Progenitor cell of endocrine pancreas (in vitro differentiated cells): ENCODE results near the gene MATN3. TPM values are rescaled to one million over a fixed set of nuclear protein-coding genes. Genes with fewer than 3 reads are reported as not detected.
A peak's percentile ranks its signal among the peaks of the same experiment; 100 is the strongest.

Experiments used
- DNase-seq: peaks from one replicate; pipeline ENCODE4 v3.0.0; 2021; ENCODE audit warnings: low spot score; ENCODE audit not compliant: unreplicated experiment
- H3K27ac Mint-ChIP-seq: 2 replicates; pipeline ENCODE4 v1.8.0; 2021; ENCODE audit warnings: mild to moderate bottlenecking, moderate library complexity, mixed read lengths
- H3K27me3 Mint-ChIP-seq: 2 replicates; pipeline ENCODE4 v1.8.0; 2021; ENCODE audit warnings: mixed read lengths
- H3K36me3 Mint-ChIP-seq: 2 replicates; pipeline ENCODE4 v1.8.0; 2022; ENCODE audit warnings: mixed read lengths; ENCODE audit not compliant: insufficient read depth
- H3K4me1 Mint-ChIP-seq: 2 replicates; pipeline ENCODE4 v1.8.0; 2021; ENCODE audit warnings: low read depth, mixed read lengths
- H3K4me3 Mint-ChIP-seq: 2 replicates; pipeline ENCODE4 v1.8.0; 2021; ENCODE audit warnings: low read depth, mild to moderate bottlenecking, moderate library complexity, mixed read lengths
- H3K9me3 Mint-ChIP-seq: 2 replicates; pipeline ENCODE4 v1.8.0; 2021; ENCODE audit warnings: low read depth, mixed read lengths
- total RNA-seq: library from RNA; stranded (reverse); gene quantifications from 2 replicates; pipeline ENCODE4 v1.2.1, GENCODE V29; 2021
- TF ChIP-seq, protein P1 (sequence below): fragments of 200-600 bp; sonication (generic); IDR thresholded peaks from one replicate; pipeline ENCODE4 v1.5.0; 2021; ENCODE audit warnings: antibody characterized with exemption, mild to moderate bottlenecking; ENCODE audit not compliant: unreplicated experiment

MATN3 gene
- total RNA-seq, 1 donor from 2014 or later: 2.5 TPM

GRCh38 chr2:19993731-19994130, 18.7 kb downstream of the MATN3 start:
- H3K36me3 Mint-ChIP-seq: no peaks in the 10 kb centered on the region
- H3K4me1 Mint-ChIP-seq: peaks cover 13% of the 10 kb centered on the region
- no peak for DNase-seq
- no peak overlapping the region for H3K4me3 Mint-ChIP-seq
- no peaks in the 10 kb centered on the region for H3K27me3 Mint-ChIP-seq
- no peaks in the 10 kb centered on the region for H3K9me3 Mint-ChIP-seq
- H3K27ac Mint-ChIP-seq: no peak overlapping the region
- TF ChIP-seq, protein P1, sequence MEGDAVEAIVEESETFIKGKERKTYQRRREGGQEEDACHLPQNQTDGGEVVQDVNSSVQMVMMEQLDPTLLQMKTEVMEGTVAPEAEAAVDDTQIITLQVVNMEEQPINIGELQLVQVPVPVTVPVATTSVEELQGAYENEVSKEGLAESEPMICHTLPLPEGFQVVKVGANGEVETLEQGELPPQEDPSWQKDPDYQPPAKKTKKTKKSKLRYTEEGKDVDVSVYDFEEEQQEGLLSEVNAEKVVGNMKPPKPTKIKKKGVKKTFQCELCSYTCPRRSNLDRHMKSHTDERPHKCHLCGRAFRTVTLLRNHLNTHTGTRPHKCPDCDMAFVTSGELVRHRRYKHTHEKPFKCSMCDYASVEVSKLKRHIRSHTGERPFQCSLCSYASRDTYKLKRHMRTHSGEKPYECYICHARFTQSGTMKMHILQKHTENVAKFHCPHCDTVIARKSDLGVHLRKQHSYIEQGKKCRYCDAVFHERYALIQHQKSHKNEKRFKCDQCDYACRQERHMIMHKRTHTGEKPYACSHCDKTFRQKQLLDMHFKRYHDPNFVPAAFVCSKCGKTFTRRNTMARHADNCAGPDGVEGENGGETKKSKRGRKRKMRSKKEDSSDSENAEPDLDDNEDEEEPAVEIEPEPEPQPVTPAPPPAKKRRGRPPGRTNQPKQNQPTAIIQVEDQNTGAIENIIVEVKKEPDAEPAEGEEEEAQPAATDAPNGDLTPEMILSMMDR: no peak

DNA sequence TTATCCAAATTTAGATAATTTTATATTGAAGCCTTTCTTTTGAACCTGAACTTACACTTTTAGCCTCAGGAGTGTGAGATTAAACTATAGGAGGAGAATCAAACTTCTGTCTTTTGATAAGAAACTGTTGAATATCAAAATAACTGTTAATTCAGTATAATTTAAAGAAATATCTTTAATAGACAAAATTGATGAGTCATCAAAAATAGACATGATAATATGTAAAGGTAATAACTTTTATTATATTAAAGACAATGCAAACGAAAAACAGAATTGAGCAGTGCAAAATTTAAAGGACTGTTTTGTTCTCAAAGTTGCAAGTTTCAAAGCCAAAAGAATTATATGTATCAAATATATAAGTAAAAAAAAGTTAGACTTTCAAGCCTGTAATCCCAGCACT, 20.6 kb downstream of the MATN3 start:
- Mint-ChIP-seq H3K4me1 (peaks cover 13% of the 10 kb centered on the region), H3K27ac (no peak overlapping the region), H3K27me3 (no peaks in the 10 kb centered on the region), H3K4me3 (no peak overlapping the region), H3K9me3 (no peaks in the 10 kb centered on the region), H3K36me3 (peaks cover 2% of the 10 kb centered on the region)
- TF ChIP-seq, protein P1: no peak
- DNase-seq: no peak

GRCh38 chr2:19990416-19990728, 22.1 kb downstream of the MATN3 start:
- peaks cover 5% of the 10 kb centered on the region for H3K36me3 Mint-ChIP-seq
- H3K9me3 Mint-ChIP-seq: no peaks in the 10 kb centered on the region
- H3K27me3 Mint-ChIP-seq: no peaks in the 10 kb centered on the region
- peaks cover 13% of the 10 kb centered on the region for H3K4me1 Mint-ChIP-seq
- peak overlapping the region; percentile 88 for H3K4me3 Mint-ChIP-seq
- TF ChIP-seq, protein P1: no peak
- H3K27ac Mint-ChIP-seq: peak overlapping the region; percentile 52
- DNase-seq: no peak

DNA sequence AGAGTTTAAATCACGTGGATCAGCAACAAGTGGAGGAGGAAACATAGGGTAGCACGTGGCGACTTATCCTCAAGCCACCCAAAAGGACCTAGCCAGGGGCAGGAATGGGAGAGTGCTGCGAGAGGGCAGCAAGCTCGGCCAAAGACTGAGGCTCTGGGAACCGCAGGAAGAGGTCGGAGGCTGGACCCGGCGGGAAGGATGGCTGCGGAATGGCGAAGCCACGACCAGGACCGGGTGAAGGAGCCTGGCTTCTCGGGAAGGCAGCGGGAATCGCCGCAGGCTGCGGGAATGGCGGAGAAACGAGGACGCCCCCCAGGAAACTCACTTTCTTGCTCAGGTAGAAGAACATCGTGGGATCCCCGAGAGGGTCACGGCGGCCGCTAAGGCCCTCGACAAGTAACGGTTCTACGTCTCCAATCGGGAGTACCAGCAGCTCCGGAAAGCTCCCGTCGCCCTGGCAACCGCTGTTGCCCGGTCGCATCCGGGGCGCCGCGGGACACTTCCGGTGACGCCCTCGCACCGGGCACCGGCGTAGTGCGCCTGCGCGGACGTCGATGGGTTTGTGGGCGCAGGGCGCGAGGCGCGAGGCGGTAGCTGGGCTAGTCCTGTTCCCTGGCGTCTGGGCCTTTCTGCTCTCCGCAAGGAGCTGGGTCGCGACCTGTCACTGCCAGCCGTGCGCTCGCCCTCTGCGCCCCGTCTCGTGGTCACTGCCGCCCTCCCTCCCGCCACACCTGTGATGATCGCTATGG, 22.6 kb downstream of the MATN3 start, which contains the start of gene WDR35:
Gene WDR35 (minus strand): TSS at position 439 of the 749 bp plus-strand sequence. CDS start 90 bp downstream, at position 349.
- H3K36me3 Mint-ChIP-seq: peaks cover 5% of the 10 kb centered on the region
- peak; percentile 91 for DNase-seq
- no peaks in the 10 kb centered on the region for H3K27me3 Mint-ChIP-seq
- H3K4me3 Mint-ChIP-seq: peak within 1 kb of the TSS; percentile 88
- TF ChIP-seq, protein P1: no peak
- peak within 1 kb of the TSS; percentile 52 for H3K27ac Mint-ChIP-seq
- H3K4me1 Mint-ChIP-seq: peaks cover 13% of the 10 kb centered on the region
- H3K9me3 Mint-ChIP-seq: no peaks in the 10 kb centered on the region

GRCh38 chr2:19989342-19989666, 23.2 kb downstream of the MATN3 start:
- Mint-ChIP-seq H3K4me1 (peaks cover 13% of the 10 kb centered on the region), H3K27me3 (no peaks in the 10 kb centered on the region), H3K9me3 (no peaks in the 10 kb centered on the region), H3K27ac (no peak overlapping the region), H3K36me3 (peaks cover 6% of the 10 kb centered on the region), H3K4me3 (peak overlapping the region; percentile 88)
- TF ChIP-seq, protein P1: no peak
- no peak for DNase-seq
